ENCODE measurements around the gene DNASE1L2.

Gene DNASE1L2

GRCh38 chr16:2204416-2205103 lies 31.7 kb upstream of the DNASE1L2 start:
- no peak for DNase-seq

GRCh38 chr16:2205104-2205966 lies 30.9 kb upstream of the DNASE1L2 start, which contains the start of gene MLST8:
Gene MLST8, plus strand, starts transcription at chr16:2205454. Its CDS starts 632 bp downstream, at chr16:2206086.
- DNase-seq = peak; percentile 84 to 88

- DNase-seq = no peak
These were observed 30.3 kb upstream of the DNASE1L2 start for GRCh38 chr16:2205967-2206313.

- no peak for DNase-seq
These were observed 29.8 kb upstream of the DNASE1L2 start for GRCh38 chr16:2206420-2206779.

- no peak for DNase-seq
These were observed 29.3 kb upstream of the DNASE1L2 start for GRCh38 chr16:2206780-2207433.

- DNase-seq = no peak
These were observed 28.4 kb upstream of the DNASE1L2 start for GRCh38 chr16:2207872-2208271.

- no peak for DNase-seq
These were observed 27.9 kb upstream of the DNASE1L2 start for GRCh38 chr16:2208308-2208707.

- DNase-seq = no peak
These were observed 27.5 kb upstream of the DNASE1L2 start for GRCh38 chr16:2208772-2209171.

- no peak for DNase-seq
These were observed 26.8 kb upstream of the DNASE1L2 start for GRCh38 chr16:2209258-2210008.

- DNase-seq = no peak
These were observed 26.3 kb upstream of the DNASE1L2 start for GRCh38 chr16:2210009-2210332.

- DNase-seq = no peak
These were observed 25.6 kb upstream of the DNASE1L2 start, which contains the start of gene BRICD5 for GRCh38 chr16:2210386-2211365. Gene BRICD5, minus strand, starts transcription at chr16:2210863. Its CDS starts 30 bp downstream, at chr16:2210833.

GRCh38 chr16:2211923-2212347 lies 24.3 kb upstream of the DNASE1L2 start:
- DNase-seq = no peak

GRCh38 chr16:2212362-2213324 lies 23.6 kb upstream of the DNASE1L2 start:
- DNase-seq = no peak

- DNase-seq = no peak
These were observed 22.2 kb upstream of the DNASE1L2 start for GRCh38 chr16:2213817-2214718.

GRCh38 chr16:2214719-2214968 lies 21.6 kb upstream of the DNASE1L2 start, which contains the start of gene PGP:
Gene PGP, minus strand, starts transcription at chr16:2214840. Its CDS starts 63 bp downstream, at chr16:2214777.
- DNase-seq = no peak

- DNase-seq = no peak
These were observed 19.9 kb upstream of the DNASE1L2 start for GRCh38 chr16:2216330-2216729.

GRCh38 chr16:2223221-2223941 lies 12.9 kb upstream of the DNASE1L2 start, which contains the start of gene E4F1:
Gene E4F1, plus strand, starts transcription at chr16:2223591. Its CDS starts 23 bp downstream, at chr16:2223614.
- peak; percentile 99 for DNase-seq

GRCh38 chr16:2223942-2224486 lies 12.2 kb upstream of the DNASE1L2 start:
- DNase-seq = peak in 1 of 2 experiments; percentile 10
